GM21786 (cell line): Measurements from ENCODE around the gene DCAF12.
"Not testable (repeated sequence)": the region's sequence is repeated elsewhere in the genome, so short reads cannot be mapped to it uniquely, and the experiment has no call there.

Experiments used
- ATAC-seq: cut with Tn5 transposase; IDR thresholded peaks from one replicate; pipeline ENCODE4 v1.9.1; 2021; ENCODE audit not compliant: unreplicated experiment

Gene DCAF12

DNA sequence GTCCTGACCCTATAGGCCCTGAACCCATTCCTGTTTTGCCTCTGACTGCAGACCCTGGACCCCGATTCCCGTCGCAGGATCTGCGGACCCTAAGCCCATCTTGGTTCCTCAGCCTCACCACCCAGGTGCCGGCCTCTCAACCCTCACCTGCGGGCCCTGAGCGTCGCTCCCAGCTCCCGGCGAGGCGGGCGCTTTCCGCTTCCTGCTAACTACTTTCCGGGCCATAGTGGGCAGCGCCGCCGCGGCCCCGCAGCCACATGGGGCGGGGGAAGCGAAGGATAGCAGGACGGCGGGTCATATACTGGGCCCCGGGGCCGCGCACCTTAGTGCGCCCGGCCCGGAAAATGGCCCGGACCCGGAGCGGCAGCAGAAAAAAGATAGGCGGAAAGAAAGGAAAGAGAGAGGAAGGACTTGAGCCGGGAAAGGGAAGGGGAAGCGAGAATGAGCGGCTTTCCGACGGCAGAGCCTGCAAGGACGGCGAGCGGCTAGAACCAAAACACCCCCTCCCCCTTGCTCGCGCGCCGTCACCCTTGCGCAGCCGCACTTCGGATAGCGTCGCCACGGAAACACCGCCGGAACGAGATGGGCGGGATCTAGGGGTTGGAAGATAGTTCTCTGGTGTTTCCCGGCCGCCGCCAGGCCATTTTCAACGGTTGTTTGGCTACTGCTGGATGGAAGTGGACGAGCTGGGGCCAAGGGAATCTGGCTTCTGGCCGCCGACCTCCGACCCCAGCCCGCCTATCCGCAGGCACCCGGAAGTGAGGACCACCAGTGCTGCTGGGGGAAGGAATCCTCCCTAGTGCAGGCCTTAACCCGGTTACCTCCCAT is at the start of gene DCAF12:
Gene DCAF12, minus strand, starts transcription at position 492 of the 828 bp plus-strand sequence. Its CDS starts 267 bp downstream, at position 225.
- ATAC-seq = peak; percentile 82

DNA sequence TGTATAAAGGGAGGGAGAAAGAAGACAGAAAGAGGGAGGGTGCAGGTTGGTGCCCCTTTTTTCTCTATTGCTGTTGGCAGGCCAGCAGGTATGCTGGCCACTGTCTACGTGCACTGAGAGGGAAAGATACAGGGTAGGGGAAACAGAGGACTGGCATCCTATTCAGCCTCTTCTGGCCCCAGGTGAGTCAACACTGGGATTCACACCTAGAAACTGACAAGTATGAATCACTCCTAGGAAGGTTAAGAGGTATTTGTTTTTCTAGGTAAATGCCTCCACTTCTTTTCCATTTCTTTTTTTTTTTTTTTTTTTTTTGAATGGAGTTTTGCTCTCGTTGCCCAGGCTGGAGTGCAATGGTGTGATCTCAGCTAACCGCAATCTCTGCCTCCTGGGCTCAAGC is 49.6 kb upstream of the DCAF12 start:
- ATAC-seq = no peak

DNA sequence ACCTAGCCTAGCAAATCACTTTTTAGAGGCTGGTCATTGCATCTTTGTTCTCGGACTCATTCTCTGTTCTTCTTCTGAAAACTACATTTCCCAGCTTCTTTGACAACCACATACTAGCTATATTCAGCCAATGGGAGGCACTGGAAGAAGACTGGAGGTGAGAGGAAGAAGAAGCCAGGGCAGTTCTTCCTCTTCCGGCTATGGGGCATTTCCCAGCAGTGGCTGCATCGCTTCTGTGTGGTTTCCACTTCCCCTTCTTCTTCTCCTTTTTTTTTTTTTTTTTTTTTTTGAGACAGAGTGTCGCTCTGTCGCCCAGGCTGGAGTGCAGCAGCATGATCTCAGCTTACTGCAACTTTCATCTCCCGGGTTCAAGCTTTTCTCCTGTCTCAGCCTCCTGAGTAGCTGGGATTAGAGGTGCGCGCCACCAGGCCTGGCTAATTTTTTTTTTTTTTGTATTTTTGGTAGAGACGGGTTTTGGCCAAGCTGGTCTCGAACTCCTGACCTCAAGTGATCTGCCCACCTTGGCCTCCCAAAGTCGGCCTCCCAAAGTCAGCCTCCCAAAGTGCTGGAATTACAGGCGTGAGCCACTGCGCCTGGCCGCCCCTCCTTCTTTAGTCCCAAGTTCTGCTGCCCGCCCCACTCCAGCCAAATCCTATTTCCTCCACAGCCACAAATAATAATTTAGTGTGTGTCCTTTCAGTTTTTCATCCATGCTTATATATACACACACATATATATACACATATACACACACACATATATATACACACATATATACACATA is 45.4 kb upstream of the DCAF12 start:
- peak; percentile 58 for ATAC-seq

DNA sequence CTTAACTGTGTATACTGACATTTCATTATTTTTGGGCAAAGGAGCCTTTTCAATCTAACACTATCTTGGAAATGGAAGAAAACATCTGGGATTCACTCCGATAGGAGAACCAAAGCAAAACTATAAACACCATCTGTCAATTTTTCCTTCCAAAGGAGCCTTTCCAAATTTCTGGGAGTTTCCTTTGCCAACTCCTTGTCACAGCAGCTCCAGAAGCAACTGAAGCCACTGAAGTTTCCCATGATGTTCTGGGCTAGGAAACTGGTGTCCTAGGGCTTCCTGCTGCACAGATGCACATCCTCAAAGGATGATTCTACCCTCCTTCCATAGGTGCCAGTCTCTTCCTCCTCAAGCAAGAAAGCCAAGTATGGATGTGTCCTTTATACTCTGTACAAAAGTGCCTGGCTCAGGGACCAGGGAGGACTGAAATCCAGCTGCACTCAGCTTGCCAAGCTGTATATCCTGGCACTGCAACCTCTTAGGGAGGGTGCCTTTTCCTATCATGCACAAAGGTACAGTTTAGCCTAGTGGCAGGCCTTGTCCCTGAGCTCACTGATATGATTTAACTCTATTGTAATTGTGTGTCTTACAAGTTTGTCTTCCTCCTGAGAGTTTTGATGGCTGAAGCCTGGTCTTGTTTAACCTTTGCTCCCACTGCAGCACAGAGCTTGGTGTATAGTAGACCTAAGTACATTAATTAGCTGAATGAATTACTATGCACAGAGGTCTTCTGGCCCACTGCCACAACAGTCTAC is 43.9 kb upstream of the DCAF12 start:
- no peak for ATAC-seq

DNA sequence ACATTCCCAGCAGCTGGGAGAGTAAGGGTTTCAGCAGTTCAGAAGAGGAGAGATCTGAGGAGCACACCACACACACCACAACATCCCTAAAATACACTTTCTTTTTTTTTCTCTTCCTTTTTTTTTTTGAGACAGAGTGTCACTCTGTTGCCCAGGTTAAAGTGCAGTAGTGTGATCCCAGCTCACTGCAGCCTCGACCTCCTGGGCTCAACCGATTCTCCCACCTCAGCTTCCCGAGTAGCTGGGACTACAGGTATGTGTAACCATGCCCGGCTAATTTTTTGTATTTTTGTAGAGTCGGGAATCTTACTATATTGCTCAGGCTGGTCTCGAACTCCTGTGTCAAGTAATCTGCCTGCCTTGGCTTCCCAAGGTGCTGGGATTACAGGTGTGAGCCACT is 42.6 kb upstream of the DCAF12 start:
- ATAC-seq = no peak

DNA sequence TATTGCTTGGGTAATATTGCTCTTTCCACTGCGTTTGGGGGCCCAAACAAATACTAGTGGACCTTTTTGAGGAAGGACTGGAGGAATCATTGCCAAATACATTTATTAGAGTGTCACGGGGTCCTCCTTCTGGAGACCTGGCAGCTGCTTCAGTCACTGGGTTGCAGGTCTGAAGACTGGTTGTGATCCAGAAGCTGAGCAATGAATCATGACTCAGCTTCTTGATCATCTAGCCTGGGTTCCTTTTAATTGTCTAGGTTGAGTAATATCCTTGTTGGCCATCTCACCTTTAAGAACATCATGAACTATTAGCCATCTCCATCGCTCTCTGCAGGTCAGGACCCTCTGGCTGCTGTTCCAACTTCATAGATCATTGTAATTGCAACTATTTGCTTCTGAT is 36.9 kb upstream of the DCAF12 start:
- ATAC-seq = no peak

DNA sequence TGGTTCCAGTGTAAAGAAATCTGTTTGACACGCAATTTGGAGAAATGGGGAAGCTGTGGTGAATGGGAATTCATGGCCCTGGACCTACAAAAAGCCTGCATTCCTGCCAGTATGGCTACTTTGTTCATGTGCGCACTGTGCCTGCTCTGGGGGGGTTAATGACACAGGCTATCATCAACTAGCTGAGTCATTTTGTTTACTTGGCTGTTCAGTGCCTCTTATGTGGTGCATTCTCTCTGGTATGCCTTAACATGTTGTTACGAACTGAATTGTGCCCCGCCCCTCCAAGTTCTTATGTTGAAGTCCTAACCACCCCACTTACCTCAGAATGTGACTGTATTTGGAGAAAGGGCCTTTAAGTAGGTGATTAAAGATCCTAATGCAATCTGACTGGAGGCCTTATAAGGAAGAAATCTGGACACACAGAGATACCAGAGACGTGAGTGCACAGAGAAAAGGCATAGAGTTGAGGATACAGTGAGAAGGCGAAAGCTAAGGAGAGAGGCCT is 31.9 kb upstream of the DCAF12 start:
- ATAC-seq = no peak

DNA sequence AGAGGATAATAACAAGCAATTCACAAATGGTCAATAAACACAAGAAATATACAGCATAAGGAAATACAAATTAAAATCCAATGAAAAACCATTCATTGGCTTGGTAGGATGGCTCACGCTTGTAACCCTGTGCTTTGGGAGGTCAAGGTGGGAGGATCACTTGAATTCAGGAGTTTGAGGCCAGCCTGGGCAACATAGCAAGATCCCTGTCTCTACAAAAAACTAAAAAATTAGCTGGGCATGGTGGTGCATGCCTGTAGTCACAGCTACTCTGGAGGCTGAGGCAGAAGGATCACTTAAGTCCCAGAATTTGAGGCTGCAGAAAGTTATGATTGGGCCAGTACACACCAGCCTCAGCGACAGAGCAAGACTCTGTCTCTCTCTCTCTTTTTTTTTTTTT is 31.4 kb upstream of the DCAF12 start:
- ATAC-seq = no peak

DNA sequence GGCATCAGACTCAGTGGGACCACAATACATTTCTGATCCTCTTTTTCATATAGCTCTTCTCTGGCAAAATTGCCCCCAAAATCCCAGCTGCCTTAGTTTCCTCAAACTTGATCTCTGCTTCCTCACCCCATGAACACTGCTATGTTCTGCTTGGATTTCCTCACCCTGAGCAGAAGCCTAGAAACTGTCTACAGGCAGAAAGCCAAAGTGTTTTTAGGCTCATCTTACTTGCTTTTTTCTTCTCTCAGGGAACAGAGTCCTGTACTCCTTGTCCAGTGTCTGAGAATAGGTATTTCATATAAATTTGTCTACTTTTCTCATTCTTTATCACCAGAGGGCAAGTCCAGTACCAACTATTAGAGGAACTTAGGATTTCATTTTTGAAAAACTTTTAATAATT is 30.8 kb upstream of the DCAF12 start:
- ATAC-seq = no peak

DNA sequence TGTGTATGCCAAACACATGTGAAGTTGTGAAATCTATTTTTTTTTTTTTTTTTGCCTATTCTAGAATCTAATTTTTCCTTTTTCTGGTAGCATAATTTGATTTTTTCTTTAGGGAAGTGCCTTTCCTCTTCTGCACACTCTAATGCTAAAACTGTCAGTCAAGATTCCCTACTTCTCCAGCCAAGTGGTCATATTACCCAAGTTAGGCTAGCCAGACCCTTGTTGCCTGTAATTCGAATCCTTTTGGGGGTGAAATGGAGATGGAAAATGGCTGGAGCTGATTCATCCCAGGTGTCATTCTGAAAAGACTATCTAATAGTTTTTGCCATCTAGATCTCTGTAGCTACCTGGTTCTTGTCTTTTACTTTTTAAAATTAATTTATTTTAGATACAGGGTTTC is 27.6 kb upstream of the DCAF12 start:
- no peak for ATAC-seq

DNA sequence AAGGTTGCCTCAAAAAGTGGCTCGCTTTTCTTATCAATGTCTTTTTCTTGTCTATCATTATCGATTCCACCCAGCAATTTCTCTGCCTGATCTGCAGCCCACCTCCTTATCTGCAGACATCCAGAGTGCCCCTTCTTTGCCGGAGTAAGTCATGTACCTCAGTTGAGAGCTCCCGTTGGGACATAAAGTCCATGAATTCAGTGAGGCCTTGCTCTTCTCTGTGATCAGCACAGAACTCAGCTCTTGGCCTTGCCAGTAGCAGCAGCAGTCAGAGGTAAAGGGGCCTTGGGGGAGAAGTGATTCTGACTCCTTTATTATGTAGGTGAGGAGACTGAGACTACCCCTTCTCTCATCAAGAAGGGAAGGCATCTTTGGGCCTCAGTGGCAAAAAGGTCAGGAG is 24.9 kb upstream of the DCAF12 start:
- ATAC-seq = no peak

DNA sequence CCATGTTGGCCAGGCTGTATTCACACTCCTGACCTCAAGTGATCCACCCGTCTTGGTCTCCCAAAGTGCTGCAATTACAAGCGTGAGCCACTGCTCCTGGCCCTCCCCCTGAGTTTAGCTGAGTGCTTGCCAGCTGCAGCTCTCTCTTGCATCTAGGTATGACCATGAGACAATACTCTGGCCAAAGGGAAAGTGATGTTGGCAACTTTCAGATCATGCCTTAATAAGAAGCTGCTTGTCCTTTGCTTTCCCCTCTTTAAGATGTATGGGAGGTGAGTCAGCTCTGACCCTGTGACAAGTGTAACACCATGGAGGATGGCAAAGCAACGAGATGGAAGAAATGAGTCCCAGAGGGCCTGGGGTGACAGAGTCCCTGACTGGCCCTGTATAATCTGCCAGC is 18.7 kb upstream of the DCAF12 start:
- no peak for ATAC-seq

DNA sequence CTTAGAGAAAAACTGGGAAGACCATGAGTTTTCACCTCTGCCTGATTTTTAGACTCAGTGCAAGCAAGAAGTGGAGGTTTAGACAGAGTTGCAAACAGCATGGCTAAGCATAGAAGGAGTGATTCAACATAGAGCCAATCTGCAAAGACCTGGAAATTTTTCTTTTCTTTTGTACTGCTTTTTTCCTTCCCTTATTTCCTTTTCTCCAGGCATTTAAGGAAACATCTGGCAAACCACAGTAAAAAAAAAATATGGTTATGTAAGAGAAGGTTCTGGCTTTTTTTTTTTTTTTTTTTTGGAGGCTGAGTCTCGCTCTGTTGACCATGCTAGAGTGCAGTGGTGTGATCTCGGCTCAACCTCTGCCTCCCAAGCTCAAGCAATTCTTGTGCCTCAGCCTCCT is 16.6 kb upstream of the DCAF12 start:
- no peak for ATAC-seq

DNA sequence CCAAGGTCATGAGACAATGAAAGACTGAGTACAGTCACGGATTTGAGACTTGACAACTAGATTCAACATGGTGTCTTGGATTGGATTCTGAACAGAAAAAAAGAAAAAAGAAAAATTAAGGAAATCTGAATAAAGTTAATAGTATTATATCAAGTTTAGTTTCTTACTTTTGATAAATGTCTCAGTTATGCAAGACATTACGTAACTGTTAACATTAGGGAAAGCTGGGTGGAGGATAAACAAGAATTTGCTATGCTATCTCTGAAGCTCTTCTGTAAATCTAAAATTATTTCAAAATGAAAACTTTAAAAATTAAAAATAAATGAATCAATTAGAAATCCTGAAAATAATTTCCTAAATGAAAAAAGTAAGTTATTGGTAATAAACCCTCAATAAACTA is 14.4 kb upstream of the DCAF12 start:
- no peak for ATAC-seq

DNA sequence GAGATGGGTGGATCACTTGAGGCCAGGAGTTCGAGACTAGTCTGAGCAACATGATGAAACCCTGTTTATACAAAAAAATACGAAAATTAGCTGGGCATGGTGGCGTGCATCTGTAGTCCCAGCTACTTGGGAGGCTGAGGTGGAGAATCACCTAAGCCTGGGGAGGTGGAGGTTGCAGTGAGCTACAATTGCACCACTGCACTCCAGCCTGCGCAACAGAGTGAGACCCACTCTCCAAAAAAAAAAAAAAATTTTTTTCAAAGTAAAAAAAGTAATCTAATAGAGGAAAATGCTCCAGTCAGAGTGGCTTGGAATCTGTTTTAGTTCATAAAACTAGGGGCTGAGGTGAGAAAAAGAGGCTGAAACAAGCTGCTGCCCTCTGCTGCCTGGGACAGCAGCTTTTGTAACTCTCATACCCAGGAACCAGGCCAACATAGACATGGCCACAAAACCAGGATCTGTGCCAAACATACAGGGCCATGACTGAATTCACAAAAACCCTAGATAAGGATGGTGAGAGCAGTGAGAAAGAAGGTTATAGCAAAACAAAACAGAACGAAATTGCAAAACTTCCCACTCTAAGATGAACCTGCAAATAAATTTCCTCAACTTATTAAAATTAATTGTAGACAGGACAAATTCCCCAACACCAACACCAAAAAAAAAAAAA is 13.1 kb upstream of the DCAF12 start:
- no peak for ATAC-seq

DNA sequence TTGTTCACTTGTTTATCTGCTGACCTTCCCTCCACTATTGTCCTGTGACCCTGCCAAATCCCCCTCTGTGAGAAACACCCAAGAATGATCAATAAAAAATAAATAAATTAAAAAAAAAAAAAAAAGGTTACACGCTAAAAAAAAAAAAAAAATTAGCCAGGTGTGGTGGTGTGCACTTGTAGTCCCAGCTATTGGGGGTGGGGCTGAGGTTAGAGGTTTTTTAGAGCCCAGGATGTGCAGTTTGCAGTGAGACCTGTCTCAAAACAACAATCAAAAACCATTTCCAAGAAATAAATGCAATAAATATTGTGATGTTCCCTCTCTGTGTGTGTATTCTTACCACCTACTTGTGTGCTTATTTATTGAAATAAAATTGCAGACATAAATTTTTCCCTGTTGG is 12.1 kb upstream of the DCAF12 start:
- ATAC-seq = not testable (repeated sequence)

DNA sequence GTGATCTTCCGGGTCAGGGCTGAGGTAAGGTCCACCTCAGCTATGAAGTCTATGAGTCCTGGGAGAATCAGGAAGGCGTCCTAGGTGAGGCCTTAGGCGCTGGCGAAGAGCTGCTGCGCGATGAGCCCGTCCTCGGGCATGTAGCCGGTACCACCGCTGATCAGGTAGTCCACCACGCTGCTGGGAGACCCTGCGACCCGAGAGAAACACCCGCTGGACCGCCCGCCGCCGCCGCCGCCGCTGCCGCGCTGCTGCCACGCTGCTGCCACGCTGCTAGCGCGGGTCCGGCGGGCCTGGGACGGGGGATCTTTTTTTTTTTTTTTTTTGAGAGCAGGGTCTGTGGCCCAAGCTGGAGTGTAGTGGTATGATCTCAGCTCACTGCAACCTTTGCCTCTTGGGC is 8.0 kb upstream of the DCAF12 start:
- no peak for ATAC-seq

DNA sequence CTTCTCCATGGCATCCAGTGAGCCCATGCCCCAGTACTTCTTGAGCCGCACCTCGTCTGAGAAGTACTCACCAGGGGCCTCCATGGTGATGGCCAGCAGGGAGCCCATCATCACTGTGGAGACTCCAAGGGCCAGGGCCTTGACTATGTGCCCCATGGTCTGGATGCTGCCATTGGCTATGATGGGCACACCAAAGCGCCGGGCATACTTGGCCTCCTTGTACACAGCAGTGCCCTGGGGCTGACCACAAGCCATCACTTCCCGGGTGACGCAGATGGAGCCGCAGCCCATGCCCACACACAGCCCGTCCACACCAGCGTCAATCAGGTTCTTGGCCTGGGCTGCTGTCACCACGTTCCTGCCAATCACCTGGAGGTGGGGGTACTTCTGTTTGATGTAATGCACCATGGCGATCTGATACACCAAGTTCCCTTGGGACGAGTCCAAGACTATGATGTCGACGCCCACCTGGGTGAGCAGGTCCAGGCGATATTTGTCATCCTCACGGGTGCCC is 7.0 kb upstream of the DCAF12 start:
- no peak for ATAC-seq

DNA sequence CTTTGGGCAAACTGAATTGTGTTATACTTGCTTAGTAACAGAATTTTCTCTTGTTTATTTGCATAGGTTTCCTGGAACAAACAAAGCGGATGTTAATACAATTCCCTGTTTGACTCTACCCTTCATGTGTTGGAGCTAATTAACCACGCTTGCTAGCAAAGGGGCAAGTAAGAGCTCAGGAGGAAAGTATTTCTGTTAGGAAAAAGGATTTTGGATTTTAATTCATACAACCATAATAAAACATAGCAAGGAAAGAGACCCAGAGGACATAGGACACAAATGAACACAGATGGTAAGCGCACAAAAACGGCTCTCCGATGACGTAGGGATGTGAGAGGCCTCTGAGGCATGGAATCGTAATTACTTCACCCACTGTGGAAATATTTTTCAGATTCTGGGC is 5.1 kb upstream of the DCAF12 start:
- no peak for ATAC-seq

DNA sequence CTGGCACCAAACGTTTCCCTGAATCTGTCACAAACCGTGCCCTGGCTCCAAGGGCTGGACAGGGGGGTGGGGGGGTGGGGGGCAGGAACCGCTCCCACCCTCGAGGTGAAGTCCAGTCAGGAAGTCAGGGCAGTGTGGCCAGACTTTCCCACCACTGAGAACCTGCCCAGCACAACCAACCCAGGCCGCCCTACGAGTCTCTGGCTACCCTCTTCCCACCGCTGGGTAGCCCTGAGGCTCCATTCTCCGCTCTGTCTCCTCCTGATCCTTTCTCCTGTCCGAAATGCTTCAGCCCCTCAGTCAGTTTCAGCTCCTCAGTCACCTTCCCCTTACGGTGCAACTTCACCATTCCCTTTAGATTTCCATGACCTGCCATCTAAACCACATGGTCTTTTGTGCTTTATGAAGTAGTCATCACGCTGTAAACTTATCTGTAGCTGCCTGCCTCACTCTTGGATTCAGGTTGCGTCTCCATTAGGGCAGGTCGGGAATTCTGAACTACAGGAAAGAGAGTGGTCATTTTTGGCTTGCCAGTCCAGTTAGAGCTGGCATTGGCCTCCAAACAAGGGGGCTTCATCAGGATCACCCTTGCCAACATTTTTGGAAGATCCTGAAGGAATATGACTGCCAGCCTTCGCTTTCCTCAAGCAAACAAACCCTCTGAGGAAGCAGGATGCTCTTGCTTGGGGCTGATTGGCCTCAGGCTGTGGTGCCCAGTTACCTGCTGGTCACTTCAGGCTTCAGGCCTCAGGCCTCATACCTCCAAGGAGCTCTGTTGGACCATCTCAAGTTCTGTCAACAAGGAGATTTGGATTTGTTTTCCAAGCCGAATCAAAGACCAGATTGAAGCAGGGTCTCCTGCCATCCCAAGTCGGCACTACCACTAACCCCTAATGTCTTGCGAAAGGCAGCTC is 794 bp upstream of the DCAF12 start:
- ATAC-seq = no peak
